Neural progenitor cell (in vitro differentiated cells): ENCODE results near the gene PTPRCAP. TPM values are rescaled to one million over a fixed set of nuclear protein-coding genes. Genes with fewer than 3 reads are reported as not detected.
A peak's percentile ranks its signal among the peaks of the same experiment; 100 is the strongest.
"Not testable (repeated sequence)": the region's sequence is repeated elsewhere in the genome, so short reads cannot be mapped to it uniquely, and the experiment has no call there.

Experiments used
- DNase-seq: peaks from one replicate; pipeline ENCODE4 v3.0.0-alpha.2; 2016; ENCODE audit warnings: low spot score
- H2AFZ ChIP-seq: fragments of 200-600 bp; sonication (generic); replicated peaks from 2 replicates; pipeline ENCODE4 v1.6.1; 2016; ENCODE audit warnings: antibody characterized with exemption
- H3F3A ChIP-seq: fragments of 200-600 bp; sonication (generic); 2 replicates; pipeline ENCODE4 v1.6.1; 2016; ENCODE audit warnings: antibody characterized with exemption, low read depth
- H3K27ac ChIP-seq: fragments of 200-600 bp; sonication (generic); 2 replicates; pipeline ENCODE4 v1.5.1; 2016; ENCODE audit warnings: mild to moderate bottlenecking
- H3K27me3 ChIP-seq: fragments of 200-600 bp; sonication (generic); 2 replicates; pipeline ENCODE4 v1.6.1; 2016; ENCODE audit warnings: mild to moderate bottlenecking, moderate library complexity
- H3K36me3 ChIP-seq: fragments of 200-600 bp; sonication (generic); 2 replicates; pipeline ENCODE4 v1.5.1; 2016
- H3K4me1 ChIP-seq: fragments of 200-600 bp; sonication (generic); 2 replicates; pipeline ENCODE4 v1.6.1; 2016; ENCODE audit warnings: mixed run types
- H3K4me2 ChIP-seq: fragments of 200-600 bp; sonication (generic); 2 replicates; pipeline ENCODE4 v1.6.1; 2016
- H3K4me3 ChIP-seq: fragments of 200-600 bp; sonication (generic); 2 replicates; pipeline ENCODE4 v1.5.1; 2016
- H3K79me2 ChIP-seq: fragments of 200-600 bp; sonication (generic); 2 replicates; pipeline ENCODE4 v1.6.1; 2016; ENCODE audit warnings: low read depth
- H3K9ac ChIP-seq: fragments of 200-600 bp; sonication (generic); 2 replicates; pipeline ENCODE4 v1.6.1; 2016
- H3K9me3 ChIP-seq: fragments of 200-600 bp; sonication (generic); 2 replicates; pipeline ENCODE4 v1.5.1; 2016; ENCODE audit warnings: low read depth
- H4K20me1 ChIP-seq: fragments of 200-600 bp; sonication (generic); 2 replicates; pipeline ENCODE4 v1.6.1; 2016; ENCODE audit warnings: low read depth
- H3K27ac Mint-ChIP-seq: 3 replicates; pipeline ENCODE4 v1.8.0; 2021; ENCODE audit warnings: mixed read lengths
- H3K27me3 Mint-ChIP-seq: 2 replicates; pipeline ENCODE4 v1.8.0; 2022; ENCODE audit warnings: low read depth, mild to moderate bottlenecking, inconsistent platforms, moderate library complexity, mixed read lengths; ENCODE audit not compliant: insufficient read depth
- H3K36me3 Mint-ChIP-seq: 3 replicates; pipeline ENCODE4 v1.8.0; 2021; ENCODE audit warnings: mixed read lengths
- H3K4me1 Mint-ChIP-seq: 3 replicates; pipeline ENCODE4 v1.8.0; 2021; ENCODE audit warnings: mixed read lengths
- H3K4me3 Mint-ChIP-seq: 3 replicates; pipeline ENCODE4 v1.8.0; 2021; ENCODE audit warnings: mild to moderate bottlenecking, moderate library complexity, mixed read lengths
- H3K9me3 Mint-ChIP-seq: 3 replicates; pipeline ENCODE4 v1.8.0; 2020; ENCODE audit warnings: mixed read lengths
- EZH2 ChIP-seq: fragments of 200-600 bp; sonication (generic); IDR thresholded peaks from 2 replicates; pipeline ENCODE4 v1.6.1; 2017; ENCODE audit warnings: antibody characterized with exemption, mild to moderate bottlenecking, moderate library complexity
- EZH2phosphoT487 ChIP-seq: fragments of 200-600 bp; sonication (generic); IDR thresholded peaks from 2 replicates; pipeline ENCODE4 v1.6.1; 2017; ENCODE audit warnings: antibody characterized with exemption
- total RNA-seq: library from RNA; depleted of rRNA; stranded (reverse); fragments of >200 nt; gene quantifications from 2 replicates; pipeline ENCODE4 v1.2.3, GENCODE V29; 2015; ENCODE audit warnings: low replicate concordance
- TF ChIP-seq, protein P1 (sequence below): fragments of 200-600 bp; sonication (generic); IDR thresholded peaks from 2 replicates; pipeline ENCODE4 v1.5.1; 2017; ENCODE audit warnings: antibody characterized with exemption, mild to moderate bottlenecking

Gene PTPRCAP
- total RNA-seq, 1 donor from 2014 or later = not detected

DNA sequence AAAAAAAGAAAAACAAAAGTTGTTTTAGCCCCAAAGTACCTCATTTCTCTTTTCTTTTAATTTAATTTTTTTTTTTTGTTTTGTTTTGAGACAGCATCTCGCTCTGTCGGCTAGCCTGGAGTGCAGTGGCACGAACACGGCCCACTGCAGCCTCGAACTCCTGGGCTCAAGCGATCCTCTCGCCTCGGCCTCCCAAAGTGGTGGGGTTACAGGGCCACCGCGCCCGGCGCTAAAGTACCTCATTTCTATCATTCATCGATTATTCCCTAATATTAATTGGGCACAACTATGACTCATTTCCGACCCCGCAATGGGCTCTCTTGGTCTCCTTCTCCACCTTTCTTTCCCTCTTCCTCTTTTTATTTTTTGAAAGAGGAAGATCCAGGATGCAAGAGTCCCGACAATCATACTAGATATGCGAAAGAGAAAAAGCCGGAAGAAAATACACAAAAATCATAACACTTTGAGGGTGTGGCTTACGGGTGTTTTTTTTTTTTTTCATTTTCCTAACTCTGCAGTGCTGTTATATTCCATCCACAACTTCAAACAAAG is 44.9 kb upstream of the PTPRCAP start:
- DNase-seq = no peak
- peak overlapping the region; percentile 68 for H3K4me2 ChIP-seq
- H3K9me3 Mint-ChIP-seq = peaks cover 2% of the 10 kb centered on the region
- peaks cover 11% of the 10 kb centered on the region for H3K27me3 ChIP-seq
- H3F3A ChIP-seq = no peaks in the 10 kb centered on the region
- no peak overlapping the region for H3K9ac ChIP-seq
- peak overlapping the region; percentile 92 for H3K4me3 Mint-ChIP-seq
- no peak overlapping the region for H3K27ac ChIP-seq
- H3K4me1 ChIP-seq = no peaks in the 10 kb centered on the region
- H3K4me3 ChIP-seq = peak overlapping the region; percentile 39
- no peaks in the 10 kb centered on the region for H3K9me3 ChIP-seq
- H3K36me3 ChIP-seq = no peaks in the 10 kb centered on the region
- H3K79me2 ChIP-seq = peaks cover 11% of the 10 kb centered on the region
- peaks cover 39% of the 10 kb centered on the region for H3K4me1 Mint-ChIP-seq
- TF ChIP-seq EZH2 = no peak
- TF ChIP-seq, protein P1, sequence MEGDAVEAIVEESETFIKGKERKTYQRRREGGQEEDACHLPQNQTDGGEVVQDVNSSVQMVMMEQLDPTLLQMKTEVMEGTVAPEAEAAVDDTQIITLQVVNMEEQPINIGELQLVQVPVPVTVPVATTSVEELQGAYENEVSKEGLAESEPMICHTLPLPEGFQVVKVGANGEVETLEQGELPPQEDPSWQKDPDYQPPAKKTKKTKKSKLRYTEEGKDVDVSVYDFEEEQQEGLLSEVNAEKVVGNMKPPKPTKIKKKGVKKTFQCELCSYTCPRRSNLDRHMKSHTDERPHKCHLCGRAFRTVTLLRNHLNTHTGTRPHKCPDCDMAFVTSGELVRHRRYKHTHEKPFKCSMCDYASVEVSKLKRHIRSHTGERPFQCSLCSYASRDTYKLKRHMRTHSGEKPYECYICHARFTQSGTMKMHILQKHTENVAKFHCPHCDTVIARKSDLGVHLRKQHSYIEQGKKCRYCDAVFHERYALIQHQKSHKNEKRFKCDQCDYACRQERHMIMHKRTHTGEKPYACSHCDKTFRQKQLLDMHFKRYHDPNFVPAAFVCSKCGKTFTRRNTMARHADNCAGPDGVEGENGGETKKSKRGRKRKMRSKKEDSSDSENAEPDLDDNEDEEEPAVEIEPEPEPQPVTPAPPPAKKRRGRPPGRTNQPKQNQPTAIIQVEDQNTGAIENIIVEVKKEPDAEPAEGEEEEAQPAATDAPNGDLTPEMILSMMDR = no peak
- no peak for TF ChIP-seq EZH2phosphoT487
- H4K20me1 ChIP-seq = no peaks in the 10 kb centered on the region
- H3K27me3 Mint-ChIP-seq = peaks cover 9% of the 10 kb centered on the region
- H3K27ac Mint-ChIP-seq = peak overlapping the region; percentile 100
- H3K36me3 Mint-ChIP-seq = peaks cover 10% of the 10 kb centered on the region
- peak overlapping the region; percentile 48 for H2AFZ ChIP-seq

DNA sequence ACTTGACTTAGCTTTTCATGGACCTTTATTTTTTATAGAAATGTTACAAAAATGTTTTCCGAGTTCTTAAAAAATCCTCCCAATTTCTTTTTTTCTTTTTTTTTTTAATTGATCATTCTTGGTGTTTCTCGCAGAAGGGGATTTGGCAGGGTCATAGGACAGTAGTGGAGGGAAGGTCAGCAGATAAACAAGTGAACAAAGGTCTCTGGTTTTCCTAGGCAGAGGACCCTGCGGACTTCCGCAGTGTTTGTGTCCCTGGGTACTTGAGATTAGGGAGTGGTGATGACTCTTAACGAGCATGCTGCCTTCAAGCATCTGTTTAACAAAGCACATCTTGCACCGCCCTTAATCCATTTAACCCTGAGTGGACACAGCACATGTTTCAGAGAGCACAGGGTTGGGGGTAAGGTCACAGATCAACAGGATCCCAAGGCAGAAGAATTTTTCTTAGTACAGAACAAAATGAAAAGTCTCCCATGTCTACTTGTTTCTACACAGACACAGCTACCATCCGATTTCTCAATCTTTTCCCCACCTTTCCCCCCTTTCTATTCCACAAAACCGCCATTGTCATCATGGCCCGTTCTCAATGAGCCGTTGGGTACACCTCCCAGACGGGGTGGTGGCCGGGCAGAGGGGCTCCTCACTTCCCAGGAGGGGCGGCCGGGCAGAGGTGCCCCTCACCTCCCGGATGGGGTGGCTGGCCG is 40.0 kb upstream of the PTPRCAP start:
- H3K4me3 Mint-ChIP-seq, H3K36me3 ChIP-seq, H2AFZ ChIP-seq, H4K20me1 ChIP-seq, DNase-seq, H3K4me3 ChIP-seq, H3F3A ChIP-seq, H3K36me3 Mint-ChIP-seq, H3K9me3 ChIP-seq, H3K4me1 ChIP-seq, H3K27ac ChIP-seq, H3K79me2 ChIP-seq, H3K27me3 ChIP-seq, H3K9ac ChIP-seq, H3K4me2 ChIP-seq: not testable (repeated sequence)
- H3K9me3 Mint-ChIP-seq = peaks cover 12% of the 10 kb centered on the region
- H3K4me1 Mint-ChIP-seq = peaks cover 27% of the 10 kb centered on the region
- H3K27ac Mint-ChIP-seq = peak overlapping the region; percentile 55
- peaks cover 10% of the 10 kb centered on the region for H3K27me3 Mint-ChIP-seq

DNA sequence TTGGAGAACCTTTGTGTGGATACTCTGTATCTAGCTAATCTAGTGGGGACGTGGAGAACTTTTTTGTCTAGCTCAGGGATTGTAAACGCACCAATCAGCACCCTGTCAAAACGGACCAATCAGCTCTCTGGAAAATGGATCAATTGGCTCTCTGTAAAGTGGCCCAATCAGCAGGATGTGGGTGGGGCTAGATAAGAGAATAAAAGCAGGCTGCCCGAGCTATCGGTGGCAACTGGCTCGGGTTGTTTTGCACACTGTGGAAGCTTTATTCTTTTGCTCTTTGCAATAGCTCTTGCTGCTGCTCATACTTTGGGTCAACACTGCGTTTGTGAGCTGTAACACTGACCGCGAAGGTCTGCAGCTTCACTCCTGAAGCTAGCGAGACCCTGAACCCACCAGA is 39.2 kb upstream of the PTPRCAP start:
- H3K4me2 ChIP-seq, H3K9ac ChIP-seq, H4K20me1 ChIP-seq, H3K4me3 ChIP-seq, H3K27me3 ChIP-seq, H3K4me1 ChIP-seq, H3K27ac ChIP-seq, H2AFZ ChIP-seq, H3F3A ChIP-seq, DNase-seq, H3K9me3 ChIP-seq, H3K36me3 Mint-ChIP-seq, H3K79me2 ChIP-seq, H3K36me3 ChIP-seq: not testable (repeated sequence)
- Mint-ChIP-seq H3K4me3 (peak overlapping the region; percentile 54), H3K27me3 (peaks cover 10% of the 10 kb centered on the region), H3K27ac (peak overlapping the region; percentile 75), H3K4me1 (peaks cover 24% of the 10 kb centered on the region), H3K9me3 (peaks cover 12% of the 10 kb centered on the region)

DNA sequence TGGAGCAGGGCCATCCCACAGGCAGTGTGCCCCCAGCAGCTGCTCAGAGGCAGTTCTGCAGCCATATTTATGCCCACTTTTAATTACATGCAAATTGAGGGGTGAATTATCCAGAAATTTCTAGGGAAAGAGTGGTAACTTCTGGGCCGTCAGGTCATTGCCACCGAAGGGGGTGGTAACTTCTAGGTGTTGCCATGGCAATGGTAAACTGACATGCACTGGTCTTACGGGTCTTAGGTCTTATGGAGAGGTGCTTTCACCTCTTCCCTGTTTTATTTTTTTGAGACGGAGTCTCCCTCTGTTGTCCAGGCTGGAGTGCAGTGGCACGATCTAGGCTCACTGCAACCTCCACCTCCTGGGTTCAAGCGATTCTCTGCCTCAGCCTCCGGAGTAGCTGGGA is 35.4 kb upstream of the PTPRCAP start:
- H3K9ac ChIP-seq = no peak overlapping the region
- H3K27ac ChIP-seq = no peak overlapping the region
- no peaks in the 10 kb centered on the region for H3K27me3 ChIP-seq
- H3K27me3 Mint-ChIP-seq = peaks cover 15% of the 10 kb centered on the region
- TF ChIP-seq, protein P1 = no peak
- no peak for TF ChIP-seq EZH2
- TF ChIP-seq EZH2phosphoT487 = no peak
- H3K27ac Mint-ChIP-seq = no peak overlapping the region
- no peaks in the 10 kb centered on the region for H3F3A ChIP-seq
- no peaks in the 10 kb centered on the region for H4K20me1 ChIP-seq
- peaks cover 27% of the 10 kb centered on the region for H3K4me1 Mint-ChIP-seq
- no peaks in the 10 kb centered on the region for H3K79me2 ChIP-seq
- H3K9me3 Mint-ChIP-seq = peaks cover 10% of the 10 kb centered on the region
- no peak for DNase-seq
- H3K4me3 ChIP-seq = no peak overlapping the region
- H3K4me1 ChIP-seq = peaks cover 5% of the 10 kb centered on the region
- no peak overlapping the region for H3K4me2 ChIP-seq
- no peaks in the 10 kb centered on the region for H3K36me3 ChIP-seq
- H3K4me3 Mint-ChIP-seq = peak overlapping the region; percentile 62
- no peaks in the 10 kb centered on the region for H3K9me3 ChIP-seq
- no peak overlapping the region for H2AFZ ChIP-seq
- H3K36me3 Mint-ChIP-seq = no peaks in the 10 kb centered on the region
